ENCODE data around the gene CCDC120. TPM values are rescaled to one million over a fixed set of nuclear protein-coding genes. Genes with fewer than 3 reads are reported as not detected.

The CCDC120 gene
- total RNA-seq, 1 donor from 2014 or later = 4.0 TPM

DNA sequence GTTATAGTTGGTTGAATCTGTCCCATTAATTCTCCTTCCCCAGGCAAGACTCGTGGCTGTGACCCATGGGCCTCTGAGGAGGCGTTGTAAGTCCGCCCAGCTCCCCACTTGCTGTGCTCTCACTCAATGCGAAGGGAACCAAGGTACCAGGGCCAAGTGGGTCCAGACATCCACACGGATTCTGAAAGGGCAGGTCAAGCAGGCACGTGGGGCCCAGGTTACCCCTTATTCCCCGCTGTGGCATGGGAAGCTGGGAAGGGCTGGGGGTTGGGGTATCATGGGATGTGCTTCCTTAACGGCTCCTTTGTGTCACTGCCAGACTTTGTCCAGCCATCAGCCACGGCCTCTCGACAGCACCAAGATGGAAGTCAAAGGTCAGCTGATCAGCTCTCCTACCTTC, 3.1 kb downstream of the CCDC120 start:
- no peak overlapping the region for H3K4me3 ChIP-seq (ENCODE audit: low read depth, low read length)
- TF ChIP-seq, protein P1, sequence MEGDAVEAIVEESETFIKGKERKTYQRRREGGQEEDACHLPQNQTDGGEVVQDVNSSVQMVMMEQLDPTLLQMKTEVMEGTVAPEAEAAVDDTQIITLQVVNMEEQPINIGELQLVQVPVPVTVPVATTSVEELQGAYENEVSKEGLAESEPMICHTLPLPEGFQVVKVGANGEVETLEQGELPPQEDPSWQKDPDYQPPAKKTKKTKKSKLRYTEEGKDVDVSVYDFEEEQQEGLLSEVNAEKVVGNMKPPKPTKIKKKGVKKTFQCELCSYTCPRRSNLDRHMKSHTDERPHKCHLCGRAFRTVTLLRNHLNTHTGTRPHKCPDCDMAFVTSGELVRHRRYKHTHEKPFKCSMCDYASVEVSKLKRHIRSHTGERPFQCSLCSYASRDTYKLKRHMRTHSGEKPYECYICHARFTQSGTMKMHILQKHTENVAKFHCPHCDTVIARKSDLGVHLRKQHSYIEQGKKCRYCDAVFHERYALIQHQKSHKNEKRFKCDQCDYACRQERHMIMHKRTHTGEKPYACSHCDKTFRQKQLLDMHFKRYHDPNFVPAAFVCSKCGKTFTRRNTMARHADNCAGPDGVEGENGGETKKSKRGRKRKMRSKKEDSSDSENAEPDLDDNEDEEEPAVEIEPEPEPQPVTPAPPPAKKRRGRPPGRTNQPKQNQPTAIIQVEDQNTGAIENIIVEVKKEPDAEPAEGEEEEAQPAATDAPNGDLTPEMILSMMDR (conservative IDR thresholded peaks at IDR 0.05; ENCODE audit: low read depth, low read length) = no peak
- DNase-seq (ENCODE audit: low read depth) = no peak

DNA sequence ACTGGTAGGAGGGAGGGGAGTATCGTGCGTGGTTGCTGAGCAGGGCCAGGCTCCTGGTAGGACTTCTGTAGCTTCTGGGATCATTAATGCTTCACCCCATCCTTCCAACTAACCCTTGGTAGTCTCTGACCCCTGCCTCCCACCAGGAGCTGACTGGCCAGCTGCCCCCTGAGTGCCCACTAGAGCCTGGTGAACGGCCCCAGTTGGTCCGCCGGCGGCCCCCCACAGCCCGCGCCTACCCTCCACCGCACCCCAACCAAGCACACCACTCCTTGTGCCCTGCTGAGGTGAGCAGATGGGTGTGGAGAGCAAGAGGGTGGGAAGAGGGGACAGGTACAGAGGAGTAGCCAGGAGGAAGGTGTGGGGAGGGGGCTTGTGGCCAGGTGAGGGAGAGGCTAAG, 4.9 kb downstream of the CCDC120 start:
- TF ChIP-seq, protein P1 (conservative IDR thresholded peaks at IDR 0.05; ENCODE audit: low read depth, low read length) = no peak
- DNase-seq (ENCODE audit: low read depth) = no peak

DNA sequence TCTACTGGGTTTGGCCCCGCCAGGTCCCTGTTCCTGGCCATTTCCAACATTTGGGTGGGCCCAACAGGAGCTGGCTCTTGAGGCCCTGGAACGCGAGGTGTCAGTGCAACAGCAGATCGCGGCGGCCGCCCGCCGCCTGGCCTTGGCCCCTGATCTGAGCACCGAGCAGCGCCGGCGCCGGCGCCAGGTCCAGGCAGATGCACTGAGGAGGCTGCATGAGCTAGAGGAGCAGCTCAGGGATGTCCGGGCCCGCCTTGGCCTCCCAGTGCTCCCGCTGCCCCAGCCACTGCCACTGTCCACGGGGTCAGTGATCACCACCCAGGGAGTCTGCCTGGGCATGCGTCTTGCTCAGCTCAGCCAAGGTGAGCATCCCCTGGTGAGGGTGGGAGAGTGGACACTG, 5.5 kb downstream of the CCDC120 start:
- TF ChIP-seq, protein P1 (conservative IDR thresholded peaks at IDR 0.05; ENCODE audit: low read depth, low read length) = no peak
- no peak overlapping the region for H3K4me3 ChIP-seq (ENCODE audit: low read depth, low read length)
- DNase-seq (ENCODE audit: low read depth) = no peak

More for the DNA sequence above, 4.9 kb downstream of the CCDC120 start:
- H3K4me3 ChIP-seq (ENCODE audit: low read depth, low read length) = no peak overlapping the region

DNA sequence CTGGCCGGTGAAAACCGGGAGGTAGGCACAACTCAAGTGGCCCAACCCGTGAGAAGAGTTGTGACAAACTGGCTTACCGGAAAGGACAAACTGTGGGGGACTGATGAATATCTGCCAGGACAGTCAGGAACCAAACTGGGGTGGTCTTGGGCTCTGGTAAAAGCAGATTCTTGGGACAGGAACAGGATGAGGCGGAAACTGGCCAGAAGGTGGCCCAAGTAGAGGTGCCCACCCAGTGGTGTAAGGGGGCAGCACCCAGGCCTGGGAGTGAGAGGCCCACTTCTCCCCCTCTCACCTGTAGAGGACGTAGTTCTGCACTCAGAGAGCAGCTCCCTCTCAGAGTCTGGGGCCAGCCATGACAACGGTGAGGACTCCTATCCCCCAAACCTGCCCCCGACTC, 5.9 kb downstream of the CCDC120 start:
- no peak for DNase-seq (ENCODE audit: low read depth)
- TF ChIP-seq, protein P1 (conservative IDR thresholded peaks at IDR 0.05; ENCODE audit: low read depth, low read length) = no peak
- H3K4me3 ChIP-seq (ENCODE audit: low read depth, low read length) = no peak overlapping the region

- TF ChIP-seq, protein P1 (conservative IDR thresholded peaks at IDR 0.05; ENCODE audit: low read depth, low read length) = no peak
- no peak for DNase-seq (ENCODE audit: low read depth)
- no peak overlapping the region for H3K4me3 ChIP-seq (ENCODE audit: low read depth, low read length)
Observed at GRCh38 chrX:49066278-49066677, 7.5 kb downstream of the CCDC120 start.

DNA sequence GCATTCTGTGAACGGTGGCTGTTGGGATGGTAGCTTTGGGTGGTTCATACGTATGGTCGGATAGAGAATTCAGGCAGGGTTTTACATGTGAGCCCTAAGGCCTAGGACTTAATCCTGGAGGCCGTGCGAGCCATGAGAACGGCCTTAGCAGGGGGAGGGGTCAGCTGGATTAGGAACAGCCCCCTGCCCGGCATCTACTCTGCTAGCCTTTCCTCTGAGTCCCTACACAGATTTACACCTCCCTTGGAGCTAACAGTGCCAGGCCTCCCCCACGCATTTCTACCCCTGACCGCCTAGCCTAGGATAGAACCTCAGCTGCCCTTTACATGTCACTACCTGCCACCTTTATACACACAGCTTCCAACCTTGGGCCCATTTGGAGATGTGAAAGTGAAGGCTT, 7.9 kb downstream of the CCDC120 start:
- TF ChIP-seq, protein P1 (conservative IDR thresholded peaks at IDR 0.05; ENCODE audit: low read depth, low read length) = no peak
- no peak overlapping the region for H3K4me3 ChIP-seq (ENCODE audit: low read depth, low read length)
- DNase-seq (ENCODE audit: low read depth) = no peak

- DNase-seq (ENCODE audit: low read depth) = no peak
- TF ChIP-seq, protein P1 (conservative IDR thresholded peaks at IDR 0.05; ENCODE audit: low read depth, low read length) = no peak
- H3K4me3 ChIP-seq (ENCODE audit: low read depth, low read length) = no peak overlapping the region
Observed at GRCh38 chrX:49067285-49068120, 8.7 kb downstream of the CCDC120 start.

Measured in epithelial cell of proximal tubule (primary cell).